Parathyroid adenoma (tissue), 2 donors: ENCODE data around the gene OASL.
A peak's percentile ranks its signal among the peaks of the same experiment; 100 is the strongest.

Experiments
- H2AFZ ChIP-seq: fragments of 300-600 bp; sonication (generic); one replicate; pipeline ENCODE4 v1.7.0; 2017; ENCODE audit warnings: antibody characterized with exemption, mild to moderate bottlenecking
- H3K27ac ChIP-seq: fragments of 300-600 bp; sonication (generic); one replicate; pipeline ENCODE4 v1.7.0; 2017
- H3K27me3 ChIP-seq: fragments of 300-600 bp; sonication (generic); one replicate; pipeline ENCODE4 v1.7.0; 2017; ENCODE audit warnings: low read length; ENCODE audit not compliant: control insufficient read depth, insufficient read depth
- H3K36me3 ChIP-seq: fragments of 300-600 bp; sonication (generic); one replicate; pipeline ENCODE4 v1.7.0; 2017; ENCODE audit warnings: low read length; ENCODE audit not compliant: control insufficient read depth, insufficient read depth
- H3K4me1 ChIP-seq: fragments of 300-600 bp; sonication (generic); one replicate; pipeline ENCODE4 v1.7.0; 2017; ENCODE audit warnings: control low read depth
- H3K4me2 ChIP-seq: fragments of 300-600 bp; sonication (generic); one replicate; pipeline ENCODE4 v1.7.0; 2017; ENCODE audit warnings: low read length
- H3K4me3 ChIP-seq: fragments of 300-600 bp; sonication (generic); one replicate; pipeline ENCODE4 v1.7.0; 2017; ENCODE audit warnings: low read depth, low read length
- H3K79me2 ChIP-seq: fragments of 300-600 bp; sonication (generic); one replicate; pipeline ENCODE4 v1.7.0; 2017; ENCODE audit warnings: control low read depth
- H3K9ac ChIP-seq: fragments of 300-600 bp; sonication (generic); one replicate; pipeline ENCODE4 v1.7.0; 2017; ENCODE audit warnings: mild to moderate bottlenecking
- H3K9me3 ChIP-seq: fragments of 300-600 bp; sonication (generic); one replicate; pipeline ENCODE4 v1.7.0; 2017; ENCODE audit warnings: low read length; ENCODE audit not compliant: control insufficient read depth
- CTCF ChIP-seq: fragments of 300-600 bp; sonication (generic); IDR thresholded peaks from one replicate; pipeline ENCODE4 v1.7.0; 2017; ENCODE audit warnings: antibody characterized with exemption, mild to moderate bottlenecking
- donor health status: primary hyperparathyroidism.

OASL gene

GRCh38 chr12:121009741-121010140 is 29.3 kb downstream of the OASL start:
- Histone ChIP-seq H3K36me3 (no peaks in the 10 kb centered on the region), H3K4me1 (no peaks in the 10 kb centered on the region), H3K79me2 (no peaks in the 10 kb centered on the region), H3K27ac (no peak overlapping the region), H3K27me3 (no peaks in the 10 kb centered on the region), H3K9ac (no peak overlapping the region), H3K4me2 (no peak overlapping the region), H3K4me3 (no peak overlapping the region), H2AFZ (no peak overlapping the region), H3K9me3 (no peaks in the 10 kb centered on the region)
- TF ChIP-seq CTCF = peak; percentile 31

- no peaks in the 10 kb centered on the region for H3K9me3 ChIP-seq
- H3K4me2 ChIP-seq = no peak overlapping the region
- no peaks in the 10 kb centered on the region for H3K79me2 ChIP-seq
- no peak for TF ChIP-seq CTCF
- no peaks in the 10 kb centered on the region for H3K4me1 ChIP-seq
- no peaks in the 10 kb centered on the region for H3K36me3 ChIP-seq
- H2AFZ ChIP-seq = no peak overlapping the region
- no peaks in the 10 kb centered on the region for H3K27me3 ChIP-seq
- H3K27ac ChIP-seq = no peak overlapping the region
- no peak overlapping the region for H3K9ac ChIP-seq
- no peak overlapping the region for H3K4me3 ChIP-seq
Measured at GRCh38 chr12:121008347-121009098, 30.5 kb downstream of the OASL start.

GRCh38 chr12:121005346-121005815 is 33.7 kb downstream of the OASL start:
- H2AFZ ChIP-seq = no peak overlapping the region
- H3K9me3 ChIP-seq = no peaks in the 10 kb centered on the region
- no peak for TF ChIP-seq CTCF
- H3K4me3 ChIP-seq = no peak overlapping the region
- H3K27me3 ChIP-seq = no peaks in the 10 kb centered on the region
- no peak overlapping the region for H3K9ac ChIP-seq
- H3K4me2 ChIP-seq = no peak overlapping the region
- no peak overlapping the region for H3K27ac ChIP-seq
- no peaks in the 10 kb centered on the region for H3K4me1 ChIP-seq
- no peaks in the 10 kb centered on the region for H3K36me3 ChIP-seq
- H3K79me2 ChIP-seq = no peaks in the 10 kb centered on the region

- no peaks in the 10 kb centered on the region for H3K9me3 ChIP-seq
- no peak overlapping the region for H3K4me2 ChIP-seq
- no peak overlapping the region for H3K27ac ChIP-seq
- TF ChIP-seq CTCF = no peak
- H2AFZ ChIP-seq = no peak overlapping the region
- H3K4me3 ChIP-seq = no peak overlapping the region
- no peaks in the 10 kb centered on the region for H3K4me1 ChIP-seq
- H3K9ac ChIP-seq = no peak overlapping the region
- no peaks in the 10 kb centered on the region for H3K79me2 ChIP-seq
- no peaks in the 10 kb centered on the region for H3K36me3 ChIP-seq
- no peaks in the 10 kb centered on the region for H3K27me3 ChIP-seq
Measured at GRCh38 chr12:121004253-121004815, 34.7 kb downstream of the OASL start.
